Gastroesophageal sphincter (tissue), 4 donors: ENCODE results near the gene PRKAR2B. TPM values are rescaled to one million over a fixed set of nuclear protein-coding genes. Genes with fewer than 3 reads are reported as not detected.

Experiments used
- ATAC-seq: fragments of 150-250 bp; one replicate; pipeline ENCODE4 v1.9.1; 2016; ENCODE audit warnings: mild to moderate bottlenecking, moderate library complexity
- H3K27ac ChIP-seq, 4 donors: fragments of 200-600 bp; sonication (generic) in 3 of 4; 1 replicate in 3 of 4; 2 replicates in 1 of 4; pipeline ENCODE4 v1.5.1; 2016 to 2019
- H3K27me3 ChIP-seq: fragments of 200-600 bp; sonication (generic); one replicate; pipeline ENCODE4 v1.5.1; 2019
- H3K36me3 ChIP-seq, 2 donors: fragments of 200-600 bp; sonication (generic); one replicate each; pipeline ENCODE4 v1.5.1; 2019; ENCODE audit warnings: control low read depth in 1 of 2
- H3K4me1 ChIP-seq, 3 donors: fragments of 200-600 bp; sonication (generic); 1 replicate in 2 of 3; 2 replicates in 1 of 3; pipeline ENCODE4 v1.5.1; 2016 to 2019; ENCODE audit warnings: control low read depth in 2 of 3
- H3K4me3 ChIP-seq, 2 donors: fragments of 200-600 bp; sonication (generic); one replicate each; pipeline ENCODE4 v1.5.1; 2019; ENCODE audit warnings: mild to moderate bottlenecking in 1 of 2, moderate library complexity in 1 of 2
- H3K9me3 ChIP-seq, 3 donors: fragments of 200-600 bp; sonication (generic); one replicate each; pipeline ENCODE4 v1.5.1; 2017 to 2019; ENCODE audit warnings: control low read depth in 2 of 3
- EP300 ChIP-seq: sonication (generic); formaldehyde crosslinking; IDR thresholded peaks from one replicate; pipeline ENCODE4 v1.6.1; 2017; ENCODE audit warnings: antibody characterized with exemption, mild to moderate bottlenecking
- POLR2A ChIP-seq, 2 donors: fragments of 450-650 bp; IDR thresholded peaks; one replicate each; pipeline ENCODE4 v1.6.1; 2017; ENCODE audit warnings: antibody characterized with exemption in 2 of 2, mild to moderate bottlenecking in 2 of 2, moderate library complexity in 1 of 2
- POLR2AphosphoS5 ChIP-seq: sonication (generic); formaldehyde crosslinking; IDR thresholded peaks from one replicate; pipeline ENCODE4 v1.6.1; 2017; ENCODE audit warnings: antibody characterized with exemption
- WGBS, 2 donors: methylation state at CpG; one replicate each; pipeline ENCODE4 v1.1.5; 2018; ENCODE audit warnings: low coverage in 1 of 2; 5-methylcytosine and 5-hydroxymethylcytosine counted together
- total RNA-seq, 4 donors: library from RNA; depleted of rRNA; stranded (reverse); fragments of >200 nt; gene quantifications; one replicate each; pipeline ENCODE4 v1.1.0, GENCODE V29; 2016
- TF ChIP-seq, protein P1 (sequence below), 4 experiments: fragments of 200-600 bp in 2 of 4; fragments of 450-650 bp in 2 of 4; sonication (generic) in 1 of 4; IDR thresholded peaks; one replicate each; pipeline ENCODE4 v1.5.1; 2017 to 2019; ENCODE audit warnings: antibody characterized with exemption in 4 of 4, mild to moderate bottlenecking in 2 of 4, moderate library complexity in 2 of 4

The PRKAR2B gene
- total RNA-seq, 4 donors from 2014 or later, result 83.5 to 160 (median 119) TPM

DNA sequence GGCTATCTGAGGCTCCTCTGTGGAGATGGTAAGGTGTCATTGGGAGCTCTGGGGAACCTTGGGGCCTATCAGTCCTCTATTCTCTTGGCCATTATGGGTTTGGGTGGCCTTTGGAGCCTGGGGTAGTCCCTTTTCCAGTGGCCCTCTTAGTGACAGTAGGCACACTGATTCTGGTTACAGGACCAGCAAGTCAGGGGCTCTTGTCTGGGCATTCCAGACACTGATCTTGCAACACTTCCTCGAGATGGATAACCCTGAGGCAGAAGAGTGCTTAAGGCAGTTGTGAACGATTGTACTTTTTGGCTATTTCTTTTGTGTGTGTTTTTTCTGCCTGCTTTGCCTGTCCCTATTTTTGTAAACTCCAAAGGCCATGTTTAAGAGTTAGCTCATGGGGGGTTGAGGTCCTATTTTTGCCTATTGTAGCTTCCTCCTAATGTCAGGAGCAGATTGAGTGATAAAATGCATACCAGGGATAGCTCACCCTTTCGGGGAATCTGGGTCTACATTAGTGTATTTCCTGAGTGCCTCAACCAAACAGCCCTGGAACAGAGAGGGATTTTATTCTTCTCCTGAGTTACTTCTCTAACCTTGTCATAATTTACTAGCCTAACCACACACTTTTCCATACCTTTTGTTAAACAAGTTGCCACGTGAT is 61.2 kb downstream of the PRKAR2B start:
- no peaks in the 10 kb centered on the region for H3K9me3 ChIP-seq
- no peak overlapping the region for H3K4me3 ChIP-seq
- H3K27me3 ChIP-seq, result no peaks in the 10 kb centered on the region
- no peak for TF ChIP-seq EP300
- TF ChIP-seq POLR2A (IDR thresholded peaks at IDR 0.05), result no peak
- TF ChIP-seq, protein P1, sequence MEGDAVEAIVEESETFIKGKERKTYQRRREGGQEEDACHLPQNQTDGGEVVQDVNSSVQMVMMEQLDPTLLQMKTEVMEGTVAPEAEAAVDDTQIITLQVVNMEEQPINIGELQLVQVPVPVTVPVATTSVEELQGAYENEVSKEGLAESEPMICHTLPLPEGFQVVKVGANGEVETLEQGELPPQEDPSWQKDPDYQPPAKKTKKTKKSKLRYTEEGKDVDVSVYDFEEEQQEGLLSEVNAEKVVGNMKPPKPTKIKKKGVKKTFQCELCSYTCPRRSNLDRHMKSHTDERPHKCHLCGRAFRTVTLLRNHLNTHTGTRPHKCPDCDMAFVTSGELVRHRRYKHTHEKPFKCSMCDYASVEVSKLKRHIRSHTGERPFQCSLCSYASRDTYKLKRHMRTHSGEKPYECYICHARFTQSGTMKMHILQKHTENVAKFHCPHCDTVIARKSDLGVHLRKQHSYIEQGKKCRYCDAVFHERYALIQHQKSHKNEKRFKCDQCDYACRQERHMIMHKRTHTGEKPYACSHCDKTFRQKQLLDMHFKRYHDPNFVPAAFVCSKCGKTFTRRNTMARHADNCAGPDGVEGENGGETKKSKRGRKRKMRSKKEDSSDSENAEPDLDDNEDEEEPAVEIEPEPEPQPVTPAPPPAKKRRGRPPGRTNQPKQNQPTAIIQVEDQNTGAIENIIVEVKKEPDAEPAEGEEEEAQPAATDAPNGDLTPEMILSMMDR (IDR thresholded peaks at IDR 0.05), result no peak
- no peak for TF ChIP-seq POLR2AphosphoS5
- WGBS, 2 donors, result 80% methylated on average over 3 of the region's 4 CpGs; no CpG with 5 or more reads in 1 of the 2 donors
- H3K4me1 ChIP-seq, result peaks cover 0 to 54% (median 0%) of the 10 kb centered on the region in 3 donors
- H3K27ac ChIP-seq, result no peak overlapping the region
- no peaks in the 10 kb centered on the region for H3K36me3 ChIP-seq
- no peak for ATAC-seq

DNA sequence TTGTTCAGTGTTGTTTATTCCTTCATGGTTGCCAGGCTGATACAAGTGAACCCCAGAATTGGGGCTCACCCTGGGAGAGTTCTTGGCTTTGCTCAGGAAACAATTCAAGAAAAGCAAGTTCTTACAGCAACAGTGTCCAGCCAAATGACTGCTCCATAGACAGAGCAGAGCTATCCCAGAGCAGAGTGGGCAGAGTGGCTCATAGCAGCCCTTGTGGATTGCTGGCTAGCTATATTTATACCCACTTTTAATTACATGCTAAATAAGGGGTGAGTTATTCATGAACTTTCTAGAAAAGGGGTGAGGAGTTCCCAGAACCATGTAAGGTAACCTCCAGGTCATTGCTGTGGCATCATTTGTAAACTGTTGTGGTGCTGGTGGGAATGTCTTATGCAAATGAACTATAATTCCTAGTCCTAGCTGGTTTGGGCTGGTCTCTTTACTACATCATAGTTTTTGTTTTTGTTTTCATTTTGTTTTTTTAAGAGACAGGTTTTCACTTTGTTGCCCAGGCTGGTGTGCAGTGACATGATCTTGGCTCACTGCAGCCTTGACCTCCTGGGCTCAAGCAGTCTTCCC is 64.4 kb downstream of the PRKAR2B start:
- Histone ChIP-seq H3K9me3 (no peaks in the 10 kb centered on the region), H3K36me3 (no peaks in the 10 kb centered on the region), H3K27me3 (no peaks in the 10 kb centered on the region), H3K4me1 (peaks cover 0 to 47% (median 0%) of the 10 kb centered on the region in 3 donors), H3K27ac (no peak overlapping the region), H3K4me3 (no peak overlapping the region)
- ATAC-seq, result no peak
- TF ChIP-seq POLR2AphosphoS5 (no peak), EP300 (no peak), POLR2A (IDR thresholded peaks at IDR 0.05) (no peak)
- TF ChIP-seq, protein P1 (IDR thresholded peaks at IDR 0.05), result no peak

DNA sequence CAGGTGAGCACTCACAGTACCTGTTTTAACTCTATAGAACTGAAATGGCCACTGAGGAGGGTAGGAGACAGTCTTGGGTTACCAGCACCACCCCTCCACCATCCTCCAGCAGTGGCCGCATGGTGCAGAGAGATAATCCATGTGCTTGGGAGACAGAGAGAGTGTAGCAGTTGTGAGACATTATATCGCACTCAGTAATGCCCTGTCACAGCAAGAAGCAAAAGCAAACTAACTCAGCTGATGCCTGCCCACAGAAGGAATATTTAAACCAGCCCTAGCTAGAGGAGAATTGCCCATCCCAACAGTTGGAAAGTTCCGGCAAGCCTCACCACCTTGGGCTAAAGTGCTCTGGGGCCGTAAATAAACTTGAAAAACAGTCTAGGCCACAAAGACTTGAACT is 65.5 kb downstream of the PRKAR2B start:
- H3K36me3 ChIP-seq, result no peaks in the 10 kb centered on the region
- peaks cover 0 to 41% (median 0%) of the 10 kb centered on the region in 3 donors for H3K4me1 ChIP-seq
- TF ChIP-seq POLR2A (IDR thresholded peaks at IDR 0.05) (no peak), POLR2AphosphoS5 (no peak), EP300 (no peak)
- TF ChIP-seq, protein P1 (IDR thresholded peaks at IDR 0.05), result no peak
- H3K27me3 ChIP-seq, result no peaks in the 10 kb centered on the region
- WGBS, 2 donors, result 93% methylated on average over 4 of the region's 4 CpGs; no CpG with 5 or more reads in 1 of the 2 donors
- no peaks in the 10 kb centered on the region for H3K9me3 ChIP-seq
- no peak for ATAC-seq
- H3K4me3 ChIP-seq, result no peak overlapping the region
- H3K27ac ChIP-seq, result no peak overlapping the region

DNA sequence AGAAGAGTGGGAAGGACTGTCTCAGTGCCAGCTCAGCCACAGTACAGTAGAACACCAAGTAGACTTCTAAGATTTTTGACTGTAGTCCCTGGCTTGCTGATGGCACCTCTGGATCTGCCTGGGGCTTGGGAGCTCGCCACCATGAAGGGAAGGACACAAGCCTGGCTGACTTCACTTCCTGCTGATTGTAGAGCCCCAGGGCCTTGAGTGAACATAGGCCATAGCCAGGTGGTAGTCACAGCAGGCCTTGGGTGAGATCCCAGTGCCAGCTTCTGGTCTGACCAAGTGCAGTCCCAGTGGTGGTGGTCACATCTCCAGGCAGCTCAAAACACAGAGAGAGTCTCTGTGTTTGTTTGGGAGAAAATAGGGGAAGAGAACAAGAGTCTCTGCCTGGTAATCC is 66.7 kb downstream of the PRKAR2B start:
- ATAC-seq, result no peak

More for the DNA sequence above, 66.7 kb downstream of the PRKAR2B start:
- Histone ChIP-seq H3K9me3 (no peaks in the 10 kb centered on the region), H3K4me3 (no peak overlapping the region), H3K27me3 (no peaks in the 10 kb centered on the region), H3K27ac (no peak overlapping the region), H3K36me3 (no peaks in the 10 kb centered on the region), H3K4me1 (peaks cover 0 to 30% (median 0%) of the 10 kb centered on the region in 3 donors)
- TF ChIP-seq POLR2A (IDR thresholded peaks at IDR 0.05), result no peak
- TF ChIP-seq EP300, result no peak
- TF ChIP-seq, protein P1 (IDR thresholded peaks at IDR 0.05), result no peak
- TF ChIP-seq POLR2AphosphoS5, result no peak
- WGBS, 2 donors, result no CpG with 5 or more reads among the region's 1 CpG
